Fibroblast of gingiva (primary cell): ENCODE measurements around the gene MTFP1.
"Not testable (repeated sequence)": the region's sequence is repeated elsewhere in the genome, so short reads cannot be mapped to it uniquely, and the experiment has no call there.

Source experiments
- DNase-seq: peaks from one replicate; pipeline ENCODE4 v3.0.0-alpha.2; 2011; ENCODE audit warnings: low read depth

The MTFP1 gene, protein sequence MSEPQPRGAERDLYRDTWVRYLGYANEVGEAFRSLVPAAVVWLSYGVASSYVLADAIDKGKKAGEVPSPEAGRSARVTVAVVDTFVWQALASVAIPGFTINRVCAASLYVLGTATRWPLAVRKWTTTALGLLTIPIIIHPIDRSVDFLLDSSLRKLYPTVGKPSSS

DNA sequence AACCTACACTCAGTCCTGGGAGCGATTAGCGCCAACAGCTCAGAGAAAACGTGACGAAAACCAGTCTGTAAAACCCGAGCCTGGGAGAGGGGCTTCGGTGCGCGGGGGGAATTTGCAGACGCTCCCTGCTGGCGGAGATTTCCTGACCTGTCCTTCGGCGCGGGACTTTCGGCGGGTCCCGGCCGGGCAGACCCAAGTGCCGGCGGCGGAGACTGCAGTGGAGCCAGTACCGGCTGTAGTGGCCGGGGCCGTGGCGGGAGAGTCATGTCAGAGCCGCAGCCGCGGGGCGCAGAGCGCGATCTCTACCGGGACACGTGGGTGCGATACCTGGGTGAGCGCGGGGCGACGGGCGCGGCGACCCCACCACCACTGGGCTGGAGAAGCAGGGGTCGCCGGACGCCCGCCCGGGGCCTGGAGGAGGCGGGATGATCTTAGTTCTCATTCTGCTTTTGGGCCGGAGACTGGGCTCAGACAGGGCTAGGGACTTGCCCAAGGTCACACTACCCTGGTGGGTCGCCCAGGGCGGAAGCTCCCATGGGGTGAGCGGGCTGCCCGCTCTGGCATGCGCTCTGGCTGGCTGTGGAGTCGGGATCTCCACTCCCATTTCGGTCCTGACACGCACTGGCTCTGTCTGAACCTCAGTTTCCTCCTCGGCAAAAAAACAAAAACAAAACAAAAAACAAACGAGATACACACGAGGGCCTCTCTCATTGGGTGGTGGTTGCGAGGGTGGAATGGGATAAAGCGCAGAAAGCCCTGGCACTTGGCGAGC is at the start of gene MTFP1:
TSS of gene MTFP1 (plus strand) at position 153 of the 772 bp plus-strand sequence. CDS start at position 265, 112 bp downstream.
- peak; percentile 51 for DNase-seq

DNA sequence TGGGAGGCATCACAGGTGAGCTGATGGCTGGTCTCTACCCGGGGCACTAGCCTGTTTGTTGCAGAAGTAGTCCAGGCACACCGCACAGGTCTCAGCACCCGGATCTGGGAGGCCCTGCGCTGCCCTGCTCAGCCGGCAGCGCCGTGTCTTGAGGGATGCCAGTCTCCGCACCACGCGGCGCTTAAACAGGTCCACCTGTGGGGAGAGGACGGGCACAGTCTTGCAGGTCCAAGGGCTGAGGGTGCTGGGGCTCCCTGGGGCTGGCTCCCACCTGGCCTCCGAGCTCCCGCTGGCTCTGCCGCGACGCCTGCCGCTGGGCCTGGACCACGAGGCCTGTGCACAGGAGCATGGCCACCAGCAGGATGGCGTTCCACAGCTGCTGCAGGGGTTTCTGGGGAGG is 45.6 kb upstream of the MTFP1 start:
- DNase-seq: no peak

DNA sequence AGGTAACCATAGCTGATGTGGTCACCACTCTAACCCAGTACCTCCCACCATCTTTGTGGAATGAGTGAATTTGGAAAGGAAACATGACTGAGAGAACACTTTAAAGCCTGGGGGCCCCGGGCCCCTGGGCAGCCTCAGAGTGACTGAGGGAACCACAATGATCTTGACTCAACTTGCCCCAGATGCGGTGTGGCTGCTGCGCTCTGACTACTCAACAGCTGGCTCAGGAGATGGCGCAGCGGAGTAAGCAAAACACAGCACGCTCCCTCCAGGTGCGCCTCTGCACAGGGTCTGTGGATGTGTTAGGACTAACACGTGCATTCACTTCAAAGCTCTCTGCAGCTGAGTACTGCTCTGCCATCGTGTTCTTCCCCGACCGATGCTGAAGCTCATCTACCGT is 44.3 kb upstream of the MTFP1 start:
- DNase-seq: no peak

DNA sequence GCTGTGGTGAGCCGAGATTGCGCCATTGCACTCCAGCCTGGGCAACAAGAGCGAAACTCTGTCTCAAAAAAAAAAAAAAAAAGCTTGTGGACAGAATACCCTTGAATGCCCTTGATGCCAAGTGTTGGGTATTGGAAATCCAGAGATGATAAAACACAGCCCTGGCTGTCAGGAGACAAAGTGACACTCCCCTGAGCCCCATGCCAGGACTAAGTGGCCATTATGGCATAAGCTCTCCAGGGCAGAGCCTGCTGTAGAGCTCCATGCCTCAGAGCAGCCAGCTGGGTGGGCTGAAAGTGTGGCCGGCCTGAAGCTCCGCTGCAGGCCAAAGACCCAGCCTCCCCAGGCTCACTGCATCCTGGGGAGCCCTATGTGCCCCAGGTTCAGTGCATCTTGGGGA is 43.2 kb upstream of the MTFP1 start:
- DNase-seq: no peak

DNA sequence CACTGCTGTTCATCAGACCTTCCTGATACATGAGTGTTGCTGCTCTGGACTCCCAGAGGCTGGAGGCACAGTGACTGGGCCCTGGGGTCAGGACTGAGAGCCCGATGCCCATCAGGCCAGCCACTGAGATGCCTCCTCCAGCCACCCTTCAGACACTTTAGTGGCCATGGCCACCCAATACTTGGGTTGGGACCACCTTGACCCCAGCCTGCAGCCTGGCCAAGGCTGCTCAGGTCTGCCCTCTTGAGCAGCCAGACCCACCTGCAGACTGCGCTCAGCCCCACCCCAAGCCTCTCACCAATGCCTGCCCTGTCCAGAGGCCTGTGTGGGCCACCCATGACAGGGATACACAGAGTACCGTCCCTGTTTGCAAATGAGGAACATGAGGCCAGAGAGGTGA is 42.5 kb upstream of the MTFP1 start:
- DNase-seq: no peak

DNA sequence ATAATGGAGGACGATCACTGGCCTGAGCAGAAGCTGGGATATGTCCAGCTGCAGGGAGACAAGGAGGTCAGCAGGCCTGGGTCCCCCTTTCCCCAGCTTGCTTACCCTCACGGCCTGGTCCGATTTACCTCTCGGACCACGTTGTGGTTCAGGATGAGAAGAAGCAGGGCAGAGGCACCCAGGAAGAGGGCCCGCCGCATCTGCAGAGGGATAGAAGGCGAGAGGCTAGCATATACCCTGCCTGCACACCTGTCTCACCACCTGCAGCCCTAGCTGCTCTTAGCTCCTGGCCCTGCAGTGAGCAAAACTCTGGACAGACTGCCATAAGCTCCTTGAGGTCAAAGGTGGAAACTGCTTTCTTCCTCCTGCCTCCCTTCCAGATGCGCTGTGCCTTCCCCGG is 39.6 kb upstream of the MTFP1 start:
- DNase-seq: no peak

DNA sequence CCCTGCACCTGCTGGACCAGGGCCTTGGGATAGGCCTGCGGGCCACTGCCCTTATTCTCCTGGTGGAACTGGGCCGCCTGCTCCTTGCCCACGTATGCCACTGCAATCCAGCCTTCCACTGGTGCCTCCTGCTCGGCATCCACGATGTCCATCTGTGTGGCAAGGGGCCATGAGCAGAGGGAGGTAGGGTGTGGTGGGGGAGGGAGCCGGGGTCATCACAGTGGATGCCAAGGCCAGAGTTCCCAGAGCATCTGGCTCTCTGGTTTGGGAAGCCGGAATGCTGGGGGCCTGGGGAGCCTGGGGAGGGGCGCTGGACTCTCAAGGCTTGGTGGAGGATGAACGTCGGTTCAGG is 39.0 kb upstream of the MTFP1 start:
- DNase-seq: no peak

DNA sequence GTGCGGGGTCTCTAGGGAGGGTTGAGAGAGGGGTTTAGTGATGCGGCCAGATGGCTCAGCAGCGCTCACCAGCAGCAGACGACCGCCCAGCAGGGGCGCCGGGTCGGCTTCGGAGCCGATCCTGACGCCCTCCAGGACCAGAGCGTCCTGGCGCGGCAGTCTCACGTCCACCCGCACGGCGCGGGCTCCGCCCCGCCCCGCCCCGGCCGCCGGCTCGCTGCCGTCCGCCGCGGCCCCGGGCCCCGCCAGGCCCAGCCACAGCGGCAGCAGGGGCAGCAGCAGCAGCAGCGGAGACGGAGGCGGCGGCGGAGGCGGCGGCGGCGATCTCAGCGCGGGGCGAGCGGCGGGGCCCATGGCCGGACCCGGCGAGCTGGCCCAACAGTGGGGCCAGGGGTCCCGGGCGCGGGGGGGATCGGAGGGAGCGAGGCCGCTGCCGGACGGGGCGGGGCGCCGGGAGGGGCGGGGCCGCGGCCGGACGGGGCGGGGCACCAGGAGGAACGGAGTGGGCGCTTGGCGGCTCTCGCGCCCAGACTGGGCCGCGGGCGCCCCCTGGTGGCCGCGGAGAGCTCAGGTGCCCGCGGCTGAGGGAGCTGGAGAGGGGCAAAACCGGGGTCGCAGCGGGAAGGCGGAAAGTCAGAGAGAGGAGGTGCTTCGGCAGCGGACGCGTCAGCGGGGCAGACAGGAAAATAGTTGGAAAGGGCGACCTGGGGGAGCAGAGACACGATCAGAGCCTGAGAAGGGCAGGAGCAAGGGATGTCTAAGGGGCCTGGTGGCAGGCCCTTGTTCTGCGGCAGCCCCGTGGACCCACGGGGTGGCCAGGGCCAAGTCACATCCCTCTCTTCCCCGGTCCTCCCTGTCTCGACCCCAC is 38.4 kb upstream of the MTFP1 start, which contains the start of gene RNF215:
TSS of gene RNF215 (minus strand) at position 452 of the 868 bp plus-strand sequence. CDS start at position 354, 98 bp downstream.
- DNase-seq: peak; percentile 62

DNA sequence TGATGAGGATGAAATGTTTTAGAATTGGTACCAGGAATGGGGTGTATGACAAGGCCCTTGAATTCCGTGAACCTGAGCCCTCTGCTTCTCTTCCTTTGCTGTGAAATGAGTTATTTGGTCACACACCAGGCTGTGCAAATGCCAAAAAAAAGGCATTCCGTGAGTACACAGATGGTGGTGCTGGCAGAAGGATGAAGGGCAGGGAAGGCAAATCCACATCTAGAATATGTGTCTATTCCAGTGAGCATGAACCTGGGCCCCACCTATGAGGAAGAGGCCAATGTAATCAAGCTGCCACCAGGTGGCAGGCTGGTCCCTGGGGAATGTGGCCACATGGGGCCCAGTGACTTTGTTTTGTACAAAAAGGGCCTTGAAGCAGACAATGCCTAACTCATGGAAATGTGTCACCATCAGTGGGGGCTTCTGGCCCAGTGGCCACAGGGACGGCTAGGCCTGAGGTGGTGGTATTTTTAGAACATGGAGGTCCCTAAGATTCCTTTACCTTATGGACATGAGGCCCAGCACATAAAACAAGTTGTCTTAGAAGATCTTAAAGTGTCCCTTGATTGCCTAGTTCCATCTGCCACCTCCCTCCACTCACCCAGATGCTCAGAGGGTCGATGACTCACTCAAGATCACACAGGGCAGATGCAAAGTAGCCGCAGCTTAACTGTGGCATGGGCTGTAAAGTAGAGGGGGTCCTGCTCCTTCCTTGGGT is 34.4 kb upstream of the MTFP1 start:
- DNase-seq: peak; percentile 37

DNA sequence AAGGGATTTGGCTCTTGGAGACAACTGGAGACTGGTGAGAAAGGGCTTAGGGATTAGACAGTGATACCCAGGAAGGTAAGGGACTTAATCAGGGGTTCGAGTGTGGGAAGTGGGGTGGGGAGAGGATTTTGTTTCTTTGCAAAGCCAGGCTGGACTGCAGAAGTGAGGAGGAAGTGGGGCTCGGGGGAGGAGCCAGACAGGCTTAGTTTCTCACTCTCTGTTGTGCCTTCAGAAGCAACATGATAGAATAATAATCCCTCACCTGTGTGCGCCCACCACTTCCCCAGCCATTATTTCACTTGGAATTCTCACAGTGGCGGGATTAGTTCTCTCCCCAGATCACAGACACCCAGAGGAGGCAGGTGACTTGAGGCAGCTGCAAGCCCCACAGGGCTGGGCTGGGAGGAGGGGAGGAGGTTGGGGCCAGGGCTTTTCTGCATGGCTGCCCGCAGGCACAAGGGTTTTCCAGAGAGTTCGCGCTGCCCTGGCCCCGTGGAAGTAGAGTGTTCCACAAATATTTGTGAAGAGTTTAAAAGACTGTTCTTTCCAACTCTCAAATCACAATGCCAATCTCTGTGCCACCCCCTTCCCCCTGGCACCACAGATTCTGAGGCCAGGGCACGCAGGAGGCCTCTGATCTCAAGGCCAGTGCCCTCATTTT is 32.8 kb upstream of the MTFP1 start:
- no peak for DNase-seq

DNA sequence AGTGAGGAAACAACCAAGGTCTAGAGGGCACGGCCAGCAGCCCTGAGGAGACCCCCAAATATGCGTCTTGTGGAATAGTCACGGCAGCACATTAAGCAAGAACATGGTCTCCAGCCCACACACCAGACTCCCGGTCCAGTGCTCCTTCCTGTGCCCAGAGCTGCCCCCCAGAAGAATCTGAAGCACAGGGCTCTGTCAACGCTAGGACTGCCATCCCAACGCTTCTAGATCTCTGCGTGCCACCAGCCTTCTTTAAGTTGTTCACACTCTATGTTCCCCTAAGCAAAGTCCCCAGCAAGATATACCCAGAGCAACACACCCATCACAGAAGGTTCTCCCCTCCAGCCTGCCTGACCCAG is 32.3 kb upstream of the MTFP1 start:
- no peak for DNase-seq

DNA sequence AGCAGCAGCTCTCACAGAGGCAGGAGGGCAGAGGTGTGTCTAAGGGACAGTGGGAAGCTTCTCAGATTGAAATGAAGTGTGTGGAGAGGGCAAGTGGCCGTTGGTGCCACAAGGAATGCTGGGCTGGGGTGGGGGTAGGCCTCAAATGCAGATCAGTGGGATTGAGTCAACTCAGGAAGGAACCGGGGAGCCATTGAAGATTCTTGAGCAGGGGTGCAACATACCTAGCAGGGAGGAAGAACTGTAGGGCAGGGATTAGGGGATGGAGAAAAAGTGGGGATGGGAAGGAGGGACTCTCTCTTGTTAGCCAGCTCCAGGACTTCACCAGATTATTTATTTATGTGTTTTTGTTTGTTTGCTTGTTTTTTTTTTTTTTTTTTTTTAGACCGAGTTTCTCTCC is 31.7 kb upstream of the MTFP1 start:
- DNase-seq: no peak

DNA sequence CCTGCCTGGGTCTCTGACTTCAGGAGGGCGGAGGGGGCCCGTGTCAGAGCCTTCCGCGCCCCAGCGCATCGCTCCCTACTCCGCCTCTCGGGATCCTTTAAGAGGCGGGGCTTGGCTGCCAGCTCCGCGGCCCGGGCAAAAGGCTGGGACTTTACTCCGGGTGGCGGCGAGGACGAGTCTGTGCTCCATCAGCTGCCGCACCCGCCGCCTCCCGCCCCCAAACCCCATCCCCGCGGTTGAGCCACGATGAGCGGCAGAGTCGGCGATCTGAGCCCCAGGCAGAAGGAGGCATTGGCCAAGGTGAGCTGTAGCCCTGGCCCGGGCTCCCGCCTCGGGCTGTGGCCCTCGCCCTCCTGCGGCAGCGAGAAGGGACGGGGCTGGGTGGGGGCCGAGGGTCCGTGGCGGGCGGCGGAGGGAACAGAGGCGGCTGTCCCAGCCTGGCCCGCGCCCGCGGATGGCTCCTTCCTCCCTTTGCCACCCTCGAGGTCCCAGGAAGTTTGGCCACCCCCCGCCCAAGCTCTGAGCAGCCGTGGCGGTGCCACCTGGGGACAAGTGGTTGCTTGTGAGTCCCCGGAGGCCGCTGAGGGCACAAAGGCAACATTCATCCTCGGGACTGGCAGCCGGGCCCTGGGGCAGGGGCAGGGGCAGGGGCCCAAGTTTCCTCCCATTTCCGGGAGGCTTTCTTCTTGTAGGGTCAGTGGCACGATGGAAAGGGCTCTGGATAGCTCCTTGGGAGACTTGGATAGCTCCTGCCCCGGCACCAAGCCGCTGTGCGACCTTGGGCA is 28.5 kb upstream of the MTFP1 start, which contains the start of gene SEC14L2:
TSS of gene SEC14L2 (plus strand) at position 148 of the 785 bp plus-strand sequence. CDS start at position 247, 99 bp downstream.
- peak; percentile 43 for DNase-seq

DNA sequence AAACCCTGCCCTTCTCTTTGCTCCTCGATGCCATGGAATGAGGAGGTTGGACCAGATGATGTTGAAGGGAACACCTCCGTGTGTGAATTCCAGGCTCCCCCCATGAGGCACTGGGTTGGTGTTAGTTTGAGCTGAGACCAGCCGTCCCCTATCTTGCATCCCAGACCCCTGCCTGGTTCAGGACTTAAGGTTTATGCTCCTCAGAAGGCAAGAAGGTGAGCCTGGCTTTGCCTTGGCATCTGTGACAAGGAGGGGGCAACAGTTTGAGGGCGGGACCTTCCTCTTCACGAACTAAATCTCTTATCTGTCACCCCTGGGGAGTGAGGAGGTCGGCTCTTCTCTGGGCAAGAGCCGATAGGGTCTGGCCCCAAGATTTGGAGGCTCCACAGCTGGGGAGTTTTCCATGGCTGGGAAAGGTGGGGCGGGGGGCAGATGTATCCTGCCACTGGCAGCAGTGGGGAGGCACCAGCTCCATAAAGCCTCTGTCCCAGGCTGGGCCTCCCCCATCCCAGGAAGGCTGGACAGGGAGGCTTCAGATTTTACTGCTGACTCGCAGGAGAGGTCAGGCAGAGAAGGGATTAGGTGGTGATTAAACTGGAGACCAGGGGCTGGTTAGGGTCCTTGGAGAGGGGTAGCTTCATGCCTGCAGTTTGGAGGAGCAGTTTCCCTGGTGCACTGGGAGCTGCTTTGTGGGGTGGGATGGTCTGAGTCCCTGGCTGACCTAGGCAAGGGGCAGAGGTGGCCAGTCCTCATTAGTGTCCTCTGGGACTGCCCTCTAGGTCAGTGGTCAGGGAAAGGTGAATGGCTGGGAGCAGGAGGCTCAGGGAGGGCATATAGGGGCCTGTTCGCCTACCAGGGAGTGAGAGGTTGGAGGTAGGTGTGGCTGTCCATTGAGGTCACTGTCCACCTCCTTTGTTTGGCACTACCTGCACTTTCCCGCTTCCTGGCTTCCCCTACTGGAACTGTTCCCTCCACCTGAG is 27.6 kb upstream of the MTFP1 start:
- DNase-seq: no peak

DNA sequence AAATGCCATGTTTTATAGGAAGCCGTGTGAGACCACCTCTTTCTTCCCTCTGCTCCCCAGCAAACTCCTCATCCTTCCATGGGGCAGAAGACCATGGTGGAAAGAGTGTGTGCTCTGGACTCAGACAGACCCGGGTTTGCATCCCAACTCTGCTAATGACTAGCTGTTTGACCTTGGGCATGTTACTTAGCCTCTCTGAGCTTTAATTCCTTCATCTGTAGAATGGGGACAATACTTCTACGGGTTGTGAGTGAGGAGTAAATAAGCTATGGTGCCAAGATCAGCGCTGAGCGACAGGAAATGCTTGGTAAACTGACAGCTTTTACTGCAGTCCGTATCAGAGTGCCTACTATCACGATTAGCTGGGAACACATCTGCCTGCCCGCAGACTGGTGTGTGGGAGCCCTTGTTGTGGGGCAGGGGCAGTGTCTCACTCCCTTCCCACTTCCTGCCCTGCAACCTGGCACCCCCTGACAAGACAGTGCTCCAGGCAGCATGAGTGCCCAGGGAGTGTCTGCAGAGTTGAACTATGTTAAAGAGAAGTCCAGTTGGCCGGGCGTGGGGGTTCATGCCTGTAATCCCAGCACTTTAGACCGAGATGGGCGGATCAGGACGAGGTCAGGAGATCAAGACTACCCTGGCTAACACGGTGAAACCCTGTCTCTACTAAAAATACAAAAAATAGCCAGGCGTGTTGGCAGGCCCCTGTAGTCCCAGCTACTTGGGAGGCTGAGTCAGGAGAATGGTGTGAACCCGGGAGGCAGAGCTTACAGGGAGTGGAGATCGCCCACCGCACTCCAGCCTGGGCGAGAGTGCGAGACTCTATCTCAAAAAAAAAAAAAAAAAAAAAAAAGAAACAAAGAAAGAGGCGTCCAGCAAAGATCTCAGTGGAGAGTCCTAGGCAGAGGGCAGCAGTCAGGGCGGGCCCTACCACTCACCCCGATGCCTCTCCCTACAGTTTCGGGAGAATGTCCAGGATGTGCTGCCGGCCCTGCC is 26.6 kb upstream of the MTFP1 start:
- no peak for DNase-seq

DNA sequence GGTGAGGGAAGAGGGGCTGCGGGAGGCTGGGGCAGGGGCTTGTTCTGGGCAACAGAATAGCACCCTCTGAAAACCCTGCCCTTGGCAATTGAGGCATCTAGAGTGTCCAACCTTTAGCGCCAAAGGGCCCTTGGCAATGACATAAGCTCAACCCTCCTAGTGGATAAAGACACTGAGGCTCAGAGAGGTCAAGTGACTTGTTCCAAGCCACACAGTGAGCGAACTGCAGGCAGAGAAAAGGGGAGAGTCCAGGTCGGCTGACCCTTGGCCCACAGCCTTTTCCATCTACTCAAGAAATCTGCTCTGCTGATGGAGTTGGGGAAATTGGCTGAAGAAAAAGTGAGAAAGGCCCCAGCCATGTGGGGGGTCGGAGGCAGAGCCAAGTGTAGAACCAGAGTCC is 25.9 kb upstream of the MTFP1 start:
- no peak for DNase-seq

DNA sequence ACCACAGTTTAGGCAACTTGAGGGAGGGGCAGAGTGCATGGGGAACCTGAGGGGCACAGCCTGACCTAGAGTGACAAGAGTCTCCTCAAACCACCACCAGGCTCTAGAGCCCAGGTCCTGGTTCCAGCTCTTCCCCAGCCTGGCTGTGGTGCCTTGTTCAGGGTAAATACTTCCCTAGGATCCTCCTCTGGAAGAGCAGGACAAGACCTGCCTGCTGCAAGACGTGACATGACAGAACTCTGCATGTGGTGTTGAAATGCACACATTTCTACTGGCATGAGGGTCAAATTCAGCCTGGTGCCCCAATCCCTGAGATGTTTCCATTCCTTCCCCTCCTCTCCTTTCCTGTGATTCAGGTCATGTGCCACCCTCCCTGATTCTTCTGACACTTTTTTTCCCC is 25.4 kb upstream of the MTFP1 start:
- DNase-seq: no peak

DNA sequence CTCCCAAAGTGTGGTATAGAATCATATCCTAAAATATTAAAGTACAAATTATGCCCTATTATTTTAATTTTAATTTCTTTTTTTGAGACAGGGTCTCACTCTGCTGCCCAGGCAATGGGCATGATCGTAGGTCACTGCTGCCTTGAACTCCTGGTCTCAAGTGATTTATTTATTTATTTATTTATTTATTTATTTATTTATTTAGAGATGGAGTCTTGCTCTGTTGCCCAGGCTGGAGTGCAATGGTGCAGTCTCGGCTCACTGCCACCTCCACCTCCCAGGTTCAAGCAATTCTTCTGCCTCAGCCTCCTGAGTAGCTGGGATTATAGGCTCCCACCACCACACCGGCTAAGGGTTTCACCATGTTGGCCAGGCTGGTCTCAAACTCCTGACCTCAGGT is 24.5 kb upstream of the MTFP1 start:
- DNase-seq: not testable (repeated sequence)
